GM21515 (cell line): ENCODE data around the gene NEDD8.

ENCODE experiments used
- ATAC-seq: cut with Tn5 transposase; IDR thresholded peaks from one replicate; pipeline ENCODE4 v1.9.1; 2021; ENCODE audit not compliant: unreplicated experiment

Gene NEDD8

GRCh38 chr14:24182110-24182882 is 49.9 kb downstream of the NEDD8 start:
- no peak for ATAC-seq

- ATAC-seq = no peak
Observed at GRCh38 chr14:24181371-24182077, 50.6 kb downstream of the NEDD8 start.

GRCh38 chr14:24179961-24180796 is 52.0 kb downstream of the NEDD8 start:
- ATAC-seq = no peak

GRCh38 chr14:24179294-24179960 is 52.7 kb downstream of the NEDD8 start:
- no peak for ATAC-seq

GRCh38 chr14:24178399-24179178 is 53.6 kb downstream of the NEDD8 start:
- ATAC-seq = no peak

- no peak for ATAC-seq
Observed at GRCh38 chr14:24177891-24178290, 54.3 kb downstream of the NEDD8 start.

GRCh38 chr14:24177041-24177825 is 54.9 kb downstream of the NEDD8 start:
- ATAC-seq = no peak

- no peak for ATAC-seq
Observed at GRCh38 chr14:24176599-24176998, 55.6 kb downstream of the NEDD8 start.

GRCh38 chr14:24172871-24173281 is 59.3 kb downstream of the NEDD8 start:
- no peak for ATAC-seq

GRCh38 chr14:24172261-24172860 is 59.8 kb downstream of the NEDD8 start:
- ATAC-seq = no peak

GRCh38 chr14:24171422-24172260 is 60.5 kb downstream of the NEDD8 start, which contains the start of gene REC8:
REC8 (plus strand) TSS chr14:24172080; CDS start chr14:24172553, 473 bp downstream.
- ATAC-seq = peak; percentile 79

GRCh38 chr14:24167469-24168114 is 64.6 kb downstream of the NEDD8 start:
- no peak for ATAC-seq
